ENCODE results near the gene CDHR2.

The CDHR2 gene

DNA sequence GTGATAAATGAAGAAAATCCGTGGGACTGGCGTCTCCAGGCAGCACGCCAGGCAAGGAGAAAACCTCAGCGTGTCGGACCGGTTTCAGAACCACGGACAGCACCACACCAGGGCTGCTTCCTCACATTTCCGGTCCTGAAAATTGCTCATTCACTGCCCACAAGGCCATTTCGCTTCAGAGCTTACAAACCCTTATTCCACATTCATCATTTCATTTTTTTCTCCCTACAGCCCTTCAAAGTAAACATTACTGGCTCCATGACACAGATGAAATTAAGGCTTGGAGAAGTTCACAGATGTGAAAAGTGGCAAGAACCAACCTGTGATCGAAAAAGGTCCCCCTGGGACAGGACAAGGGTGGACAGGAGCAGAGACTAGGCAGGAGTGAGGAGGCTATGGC, 62.3 kb downstream of the CDHR2 start:
- TF ChIP-seq CTCF (IDR thresholded peaks at IDR 0.05; ENCODE audit: insufficient read depth, low read depth, low read length, missing control alignments): no peak
- H3K4me3 ChIP-seq (ENCODE audit: low read depth, low read length): no peak overlapping the region
- DNase-seq (ENCODE audit: low read depth): peak; percentile 50

DNA sequence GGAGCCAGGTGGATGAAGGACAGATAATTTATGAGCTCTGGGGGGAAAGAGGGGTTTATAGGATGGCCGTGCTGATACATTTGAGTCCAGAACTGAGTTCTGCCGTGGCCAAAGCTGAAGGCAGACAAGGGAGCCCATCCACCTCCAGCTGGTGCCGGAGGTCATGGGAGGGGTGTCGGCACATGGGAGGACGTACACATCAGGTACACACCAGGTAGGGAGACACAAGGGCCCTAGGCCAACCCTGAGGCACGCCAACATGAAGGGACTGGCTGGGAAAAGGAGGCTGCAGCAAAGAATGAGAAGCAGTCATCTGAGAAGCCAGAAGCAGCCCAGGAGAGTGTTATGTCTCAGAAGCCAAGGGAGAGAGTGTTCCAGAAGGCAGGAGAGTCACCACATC, 62.9 kb downstream of the CDHR2 start:
- DNase-seq (ENCODE audit: low read depth): no peak
- no peak overlapping the region for H3K4me3 ChIP-seq (ENCODE audit: low read depth, low read length)
- TF ChIP-seq CTCF (IDR thresholded peaks at IDR 0.05; ENCODE audit: insufficient read depth, low read depth, low read length, missing control alignments): no peak

DNA sequence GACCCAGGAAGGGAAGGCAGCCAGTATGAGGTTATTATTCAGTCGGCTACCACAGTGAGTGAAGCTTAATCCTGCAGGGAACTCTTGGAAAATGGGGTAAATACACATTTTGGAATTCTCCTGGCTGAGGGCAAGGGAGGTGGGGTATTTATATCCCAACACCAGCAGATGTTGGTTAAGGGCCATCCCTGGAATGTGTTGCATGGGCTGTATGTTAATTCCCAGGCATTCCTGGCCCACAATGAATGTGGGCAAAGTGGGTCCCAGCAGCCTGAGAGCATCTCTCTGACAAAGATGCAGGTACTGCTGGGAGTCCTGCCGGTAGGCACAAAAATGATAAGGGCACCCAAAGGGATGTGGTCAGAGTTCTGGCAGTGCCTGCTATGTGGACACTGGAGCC, 63.7 kb downstream of the CDHR2 start:
- no peak overlapping the region for H3K4me3 ChIP-seq (ENCODE audit: low read depth, low read length)
- no peak for DNase-seq (ENCODE audit: low read depth)
- TF ChIP-seq CTCF (IDR thresholded peaks at IDR 0.05; ENCODE audit: insufficient read depth, low read depth, low read length, missing control alignments): no peak

- DNase-seq (ENCODE audit: low read depth): no peak
- no peak for TF ChIP-seq CTCF (IDR thresholded peaks at IDR 0.05; ENCODE audit: insufficient read depth, low read depth, low read length, missing control alignments)
- no peak overlapping the region for H3K4me3 ChIP-seq (ENCODE audit: low read depth, low read length)
Measured at GRCh38 chr5:176614805-176615478, 65.8 kb downstream of the CDHR2 start.

DNA sequence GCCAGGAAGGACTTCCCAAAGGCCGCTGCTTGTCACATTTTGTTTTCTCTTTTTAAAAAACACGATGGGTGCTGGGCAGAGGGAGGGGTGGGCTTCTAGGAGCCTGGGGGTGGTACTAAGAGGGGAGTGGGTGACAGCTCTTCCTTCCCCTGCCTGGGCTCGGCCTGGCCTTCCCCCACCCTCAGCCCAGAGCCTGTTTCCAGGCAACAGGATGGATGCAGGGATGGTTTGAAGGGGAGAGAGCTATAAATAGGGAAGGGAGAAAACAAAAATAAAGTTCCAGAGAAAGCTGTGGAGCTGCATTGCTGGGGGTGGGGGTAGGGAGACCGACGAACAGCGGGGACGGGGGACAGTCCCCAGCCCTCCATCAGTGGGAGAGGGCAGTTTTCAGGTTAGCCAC, 67.4 kb downstream of the CDHR2 start:
- H3K4me3 ChIP-seq (ENCODE audit: low read depth, low read length): no peak overlapping the region
- TF ChIP-seq CTCF (IDR thresholded peaks at IDR 0.05; ENCODE audit: insufficient read depth, low read depth, low read length, missing control alignments): no peak
- DNase-seq (ENCODE audit: low read depth): no peak

GRCh38 chr5:176618783-176619182, 69.6 kb downstream of the CDHR2 start:
- no peak for DNase-seq (ENCODE audit: low read depth)
- no peak overlapping the region for H3K4me3 ChIP-seq (ENCODE audit: low read depth, low read length)
- TF ChIP-seq CTCF (IDR thresholded peaks at IDR 0.05; ENCODE audit: insufficient read depth, low read depth, low read length, missing control alignments): no peak

DNA sequence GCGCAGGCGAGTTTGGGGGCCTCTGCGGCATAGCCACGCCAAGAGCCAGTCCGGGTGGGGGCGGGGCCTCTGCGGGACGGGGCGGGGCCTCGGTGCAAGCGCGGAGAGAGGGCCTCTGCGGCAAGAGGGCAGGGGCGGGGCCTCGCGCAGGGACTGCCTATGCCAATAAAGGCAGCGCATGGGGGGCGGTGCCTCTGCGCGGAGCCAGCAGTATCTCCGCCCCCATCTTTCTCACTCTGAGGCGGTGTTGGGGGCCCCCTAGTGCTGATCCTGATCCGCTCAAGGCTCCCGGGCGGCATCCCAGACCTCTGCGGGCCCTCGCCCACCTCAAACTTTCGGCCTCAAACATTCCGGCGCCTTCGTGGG, 70.0 kb downstream of the CDHR2 start:
- DNase-seq (ENCODE audit: low read depth): peak; percentile 69
- H3K4me3 ChIP-seq (ENCODE audit: low read depth, low read length): no peak overlapping the region
- peak; percentile 8 for TF ChIP-seq CTCF (IDR thresholded peaks at IDR 0.05; ENCODE audit: insufficient read depth, low read depth, low read length, missing control alignments)

All from GM12865 (cell line).